Right lobe of liver (tissue), 4 donors: Measurements from ENCODE around the gene ABL1.

Experiments
- CTCF ChIP-seq, 4 donors: fragments of 200-600 bp in 3 of 4; fragments of 450-650 bp in 1 of 4; IDR thresholded peaks; one replicate each; pipeline versions ENCODE4 v1.5.1 to v1.8.0; 2016 to 2022; ENCODE audit warnings: antibody characterized with exemption in 4 of 4, mild to moderate bottlenecking in 2 of 4
- POLR2A ChIP-seq: fragments of 450-650 bp; IDR thresholded peaks from one replicate; pipeline ENCODE4 v1.6.1; 2017; ENCODE audit warnings: antibody characterized with exemption, mild to moderate bottlenecking
- donor health status: DM: no; HTN: no; CAD: no.
- donor health status: DM: no; HTN: no; CAD: no.
- donor health status: DM: no; HTN: yes; CAD: no.

GRCh38 chr9:130924448-130924788 lies 89.4 kb downstream of the ABL1 start:
- TF ChIP-seq POLR2A = no peak
- no peak for TF ChIP-seq CTCF (IDR thresholded peaks at IDR 0.05)
